ENCODE measurements around the gene FAM32A.

Gene FAM32A

GRCh38 chr19:16190198-16190597 is 5.0 kb downstream of the FAM32A start:
- Histone ChIP-seq H3K4me1 (ENCODE audit: control insufficient read depth, insufficient read depth, low read length) (0 out of 2 replicates have a peak, but pooled peaks cover 3% of the 10 kb centered on the region), H3K9ac (ENCODE audit: low read depth, low read length) (no peak overlapping the region), H3K9me3 (ENCODE audit: control insufficient read depth, insufficient read depth, low read length) (no peaks in the 10 kb centered on the region), H3K27ac (ENCODE audit: low read depth, low read length) (no peak overlapping the region), H3K36me3 (ENCODE audit: control insufficient read depth, insufficient read depth, low read length) (peaks cover 46% of the 10 kb centered on the region), H3K27me3 (ENCODE audit: control insufficient read depth, insufficient read depth, low read length) (no peaks in the 10 kb centered on the region), H3K4me3 (ENCODE audit: low read depth, low read length) (no peak overlapping the region)

- H3K9ac ChIP-seq (ENCODE audit: low read depth, low read length) = no peak overlapping the region
- H3K36me3 ChIP-seq (ENCODE audit: control insufficient read depth, insufficient read depth, low read length) = peaks cover 46% of the 10 kb centered on the region
These were observed 5.5 kb downstream of the FAM32A start for GRCh38 chr19:16190736-16191135.

DNA sequence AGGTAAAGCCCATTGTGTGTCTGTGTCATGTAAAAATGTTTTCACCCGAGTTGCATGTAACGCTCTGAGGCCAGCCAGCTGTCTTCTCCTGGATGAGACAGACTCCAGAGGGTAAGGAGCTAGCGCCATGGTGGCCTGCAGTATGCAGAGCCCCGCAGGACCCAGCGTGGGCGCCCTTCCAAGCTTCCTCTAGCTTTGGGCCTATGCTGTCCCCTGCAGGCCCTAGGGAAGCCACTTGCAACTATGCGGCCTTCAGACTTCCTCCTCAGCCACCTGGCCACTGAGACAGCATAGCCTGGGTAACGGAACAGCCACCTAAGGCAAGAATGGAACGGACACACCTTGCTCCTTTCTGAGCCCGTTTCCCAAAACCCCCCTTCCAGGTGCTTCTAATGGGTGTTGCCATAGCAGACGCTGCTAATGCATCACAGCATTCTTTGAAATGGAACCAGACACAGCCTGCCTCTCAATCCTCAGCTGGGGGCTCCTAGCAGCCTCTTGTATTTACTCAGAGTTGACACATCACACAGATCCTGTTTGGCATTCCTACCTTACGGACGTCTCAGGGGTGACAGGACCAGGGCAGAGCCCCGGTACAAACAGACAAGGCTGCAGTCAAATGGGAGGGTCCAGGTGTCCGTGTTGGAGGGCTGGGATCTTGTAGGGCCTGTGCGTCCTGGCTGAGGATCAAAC is 6.2 kb downstream of the FAM32A start:
- Histone ChIP-seq H3K36me3 (ENCODE audit: control insufficient read depth, insufficient read depth, low read length) (peaks cover 46% of the 10 kb centered on the region), H3K27me3 (ENCODE audit: control insufficient read depth, insufficient read depth, low read length) (no peaks in the 10 kb centered on the region), H3K9ac (ENCODE audit: low read depth, low read length) (no peak overlapping the region), H3K4me3 (ENCODE audit: low read depth, low read length) (no peak overlapping the region), H3K9me3 (ENCODE audit: control insufficient read depth, insufficient read depth, low read length) (no peaks in the 10 kb centered on the region), H3K4me1 (ENCODE audit: control insufficient read depth, insufficient read depth, low read length) (0 out of 2 replicates have a peak, but pooled peaks cover 3% of the 10 kb centered on the region), H3K27ac (ENCODE audit: low read depth, low read length) (no peak overlapping the region)

More at GRCh38 chr19:16190736-16191135, 5.5 kb downstream of the FAM32A start:
- Histone ChIP-seq H3K27ac (ENCODE audit: low read depth, low read length) (no peak overlapping the region), H3K27me3 (ENCODE audit: control insufficient read depth, insufficient read depth, low read length) (no peaks in the 10 kb centered on the region), H3K4me1 (ENCODE audit: control insufficient read depth, insufficient read depth, low read length) (0 out of 2 replicates have a peak, but pooled peaks cover 3% of the 10 kb centered on the region), H3K4me3 (ENCODE audit: low read depth, low read length) (no peak overlapping the region), H3K9me3 (ENCODE audit: control insufficient read depth, insufficient read depth, low read length) (no peaks in the 10 kb centered on the region)

GRCh38 chr19:16193466-16193865 is 8.3 kb downstream of the FAM32A start:
- H3K27me3 ChIP-seq (ENCODE audit: control insufficient read depth, insufficient read depth, low read length) = no peaks in the 10 kb centered on the region
- H3K4me1 ChIP-seq (ENCODE audit: control insufficient read depth, insufficient read depth, low read length) = 0 out of 2 replicates have a peak, but pooled peaks cover 8% of the 10 kb centered on the region
- no peak overlapping the region for H3K9ac ChIP-seq (ENCODE audit: low read depth, low read length)
- no peaks in the 10 kb centered on the region for H3K9me3 ChIP-seq (ENCODE audit: control insufficient read depth, insufficient read depth, low read length)
- no peak overlapping the region for H3K4me3 ChIP-seq (ENCODE audit: low read depth, low read length)
- peaks cover 32% of the 10 kb centered on the region for H3K36me3 ChIP-seq (ENCODE audit: control insufficient read depth, insufficient read depth, low read length)
- H3K27ac ChIP-seq (ENCODE audit: low read depth, low read length) = no peak overlapping the region

GRCh38 chr19:16197188-16197621 is 12.0 kb downstream of the FAM32A start:
- H3K36me3 ChIP-seq (ENCODE audit: control insufficient read depth, insufficient read depth, low read length) = no peaks in the 10 kb centered on the region
- no peaks in the 10 kb centered on the region for H3K9me3 ChIP-seq (ENCODE audit: control insufficient read depth, insufficient read depth, low read length)
- H3K9ac ChIP-seq (ENCODE audit: low read depth, low read length) = peak overlapping the region; percentile 19; the same call in 1 of the 2 replicates
- H3K4me1 ChIP-seq (ENCODE audit: control insufficient read depth, insufficient read depth, low read length) = 0 out of 2 replicates have a peak, but pooled peaks cover 8% of the 10 kb centered on the region
- H3K4me3 ChIP-seq (ENCODE audit: low read depth, low read length) = peak overlapping the region; percentile 83
- H3K27me3 ChIP-seq (ENCODE audit: control insufficient read depth, insufficient read depth, low read length) = no peaks in the 10 kb centered on the region
- peak overlapping the region; percentile 46 for H3K27ac ChIP-seq (ENCODE audit: low read depth, low read length)

- Histone ChIP-seq H3K27me3 (ENCODE audit: control insufficient read depth, insufficient read depth, low read length) (no peaks in the 10 kb centered on the region), H3K9me3 (ENCODE audit: control insufficient read depth, insufficient read depth, low read length) (no peaks in the 10 kb centered on the region), H3K4me1 (ENCODE audit: control insufficient read depth, insufficient read depth, low read length) (0 out of 2 replicates have a peak, but pooled peaks cover 8% of the 10 kb centered on the region), H3K36me3 (ENCODE audit: control insufficient read depth, insufficient read depth, low read length) (no peaks in the 10 kb centered on the region), H3K27ac (ENCODE audit: low read depth, low read length) (peak within 1 kb of the TSS; percentile 70), H3K9ac (ENCODE audit: low read depth, low read length) (peak within 1 kb of the TSS; percentile 21), H3K4me3 (ENCODE audit: low read depth, low read length) (peak within 1 kb of the TSS; percentile 83)
These were observed 12.6 kb downstream of the FAM32A start, which contains the start of gene AP1M1 for GRCh38 chr19:16197622-16198369. AP1M1 (plus strand) TSS chr19:16197911; CDS start chr19:16198027, 116 bp downstream.

DNA sequence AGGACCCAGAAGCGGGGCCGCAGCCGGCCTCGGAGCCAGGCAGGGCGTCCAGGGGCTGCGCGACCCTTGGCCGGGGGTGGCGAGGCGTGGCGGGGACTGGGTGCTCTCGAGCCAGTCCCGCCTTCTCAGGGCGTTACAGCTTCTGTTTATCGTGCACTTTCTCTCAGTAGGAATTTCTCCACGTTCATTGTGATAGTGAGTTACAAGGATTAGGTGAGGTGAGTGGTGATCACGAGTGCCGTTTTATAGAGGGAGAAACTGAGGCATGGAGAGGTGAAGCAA is 13.1 kb downstream of the FAM32A start:
- peak overlapping the region; percentile 21; the same call in 1 of the 2 replicates for H3K9ac ChIP-seq (ENCODE audit: low read depth, low read length)
- no peaks in the 10 kb centered on the region for H3K27me3 ChIP-seq (ENCODE audit: control insufficient read depth, insufficient read depth, low read length)
- no peaks in the 10 kb centered on the region for H3K9me3 ChIP-seq (ENCODE audit: control insufficient read depth, insufficient read depth, low read length)
- peak overlapping the region; percentile 70 for H3K27ac ChIP-seq (ENCODE audit: low read depth, low read length)
- peak overlapping the region; percentile 83 for H3K4me3 ChIP-seq (ENCODE audit: low read depth, low read length)
- 0 out of 2 replicates have a peak, but pooled peaks cover 8% of the 10 kb centered on the region for H3K4me1 ChIP-seq (ENCODE audit: control insufficient read depth, insufficient read depth, low read length)
- peaks cover 4% of the 10 kb centered on the region; the same call in 1 of the 2 replicates for H3K36me3 ChIP-seq (ENCODE audit: control insufficient read depth, insufficient read depth, low read length)

GRCh38 chr19:16199275-16199932 is 14.2 kb downstream of the FAM32A start:
- Histone ChIP-seq H3K9ac (ENCODE audit: low read depth, low read length) (no peak overlapping the region), H3K27ac (ENCODE audit: low read depth, low read length) (no peak overlapping the region), H3K27me3 (ENCODE audit: control insufficient read depth, insufficient read depth, low read length) (no peaks in the 10 kb centered on the region), H3K4me1 (ENCODE audit: control insufficient read depth, insufficient read depth, low read length) (0 out of 2 replicates have a peak, but pooled peaks cover 5% of the 10 kb centered on the region), H3K9me3 (ENCODE audit: control insufficient read depth, insufficient read depth, low read length) (no peaks in the 10 kb centered on the region), H3K36me3 (ENCODE audit: control insufficient read depth, insufficient read depth, low read length) (peaks cover 7% of the 10 kb centered on the region; the same call in 1 of the 2 replicates), H3K4me3 (ENCODE audit: low read depth, low read length) (no peak overlapping the region)

- no peak overlapping the region for H3K4me3 ChIP-seq (ENCODE audit: low read depth, low read length)
- peaks cover 7% of the 10 kb centered on the region; the same call in 1 of the 2 replicates for H3K36me3 ChIP-seq (ENCODE audit: control insufficient read depth, insufficient read depth, low read length)
- H3K27me3 ChIP-seq (ENCODE audit: control insufficient read depth, insufficient read depth, low read length) = no peaks in the 10 kb centered on the region
- H3K27ac ChIP-seq (ENCODE audit: low read depth, low read length) = no peak overlapping the region
- no peak overlapping the region; the same call in 1 of the 2 replicates for H3K9ac ChIP-seq (ENCODE audit: low read depth, low read length)
- H3K9me3 ChIP-seq (ENCODE audit: control insufficient read depth, insufficient read depth, low read length) = no peaks in the 10 kb centered on the region
- 0 out of 2 replicates have a peak, but pooled peaks cover 5% of the 10 kb centered on the region for H3K4me1 ChIP-seq (ENCODE audit: control insufficient read depth, insufficient read depth, low read length)
These were observed 15.1 kb downstream of the FAM32A start for GRCh38 chr19:16200038-16201010.

GRCh38 chr19:16201011-16201391 is 15.8 kb downstream of the FAM32A start:
- Histone ChIP-seq H3K27ac (ENCODE audit: low read depth, low read length) (no peak overlapping the region), H3K9ac (ENCODE audit: low read depth, low read length) (no peak overlapping the region; the same call in 1 of the 2 replicates), H3K4me1 (ENCODE audit: control insufficient read depth, insufficient read depth, low read length) (0 out of 2 replicates have a peak, but pooled peaks cover 5% of the 10 kb centered on the region), H3K9me3 (ENCODE audit: control insufficient read depth, insufficient read depth, low read length) (no peaks in the 10 kb centered on the region), H3K27me3 (ENCODE audit: control insufficient read depth, insufficient read depth, low read length) (no peaks in the 10 kb centered on the region), H3K4me3 (ENCODE audit: low read depth, low read length) (no peak overlapping the region), H3K36me3 (ENCODE audit: control insufficient read depth, insufficient read depth, low read length) (peaks cover 7% of the 10 kb centered on the region; the same call in 1 of the 2 replicates)

Measured in HUES48 (cell line).